HFFc6 (cell line): ENCODE measurements around the gene CDH2. TPM values are rescaled to one million over a fixed set of nuclear protein-coding genes. Genes with fewer than 3 reads are reported as not detected.

ENCODE experiments used
- DNase-seq: peaks from one replicate; pipeline ENCODE4 v3.0.0-alpha.2; 2018
- H3K27ac Mint-ChIP-seq: 2 replicates; pipeline ENCODE4 v1.8.0; 2020; ENCODE audit warnings: mild to moderate bottlenecking, mixed read lengths
- H3K27me3 Mint-ChIP-seq: 2 replicates; pipeline ENCODE4 v1.8.0; 2021; ENCODE audit warnings: mild to moderate bottlenecking, moderate library complexity, mixed read lengths; ENCODE audit not compliant: insufficient read depth
- H3K36me3 Mint-ChIP-seq: 2 replicates; pipeline ENCODE4 v1.8.0; 2021; ENCODE audit warnings: low read depth, mixed read lengths
- H3K4me1 Mint-ChIP-seq: 2 replicates; pipeline ENCODE4 v1.8.0; 2020; ENCODE audit warnings: low read depth, mixed read lengths
- H3K4me3 Mint-ChIP-seq: 2 replicates; pipeline ENCODE4 v1.8.0; 2020; ENCODE audit warnings: mild to moderate bottlenecking, moderate library complexity, mixed read lengths
- H3K9me3 Mint-ChIP-seq: 2 replicates; pipeline ENCODE4 v1.8.0; 2020; ENCODE audit warnings: mild to moderate bottlenecking, mixed read lengths
- CTCF ChIP-seq: fragments of 200-600 bp; sonication (generic); IDR thresholded peaks from 2 replicates; pipeline ENCODE4 v1.5.0; 2021; ENCODE audit warnings: antibody characterized with exemption, mild to moderate bottlenecking
- total RNA-seq, 6 experiments: library from RNA; stranded (reverse); fragmentation: NEBNext Ultra II Directional; extraction: Animal tissue kit (Norgen Biotek cat#: 25700); gene quantifications; 2 replicates in 1 of 6; 3 replicates in 5 of 6; pipeline ENCODE4 v1.2.3, GENCODE V29; 2021

Gene CDH2
- total RNA-seq, 6 experiments from 2014 or later = 194 to 317 (median 206) TPM

GRCh38 chr18:28123401-28124030 lies 53.4 kb downstream of the CDH2 start:
- peak overlapping the region; percentile 64 for H3K4me3 Mint-ChIP-seq
- H3K9me3 Mint-ChIP-seq = no peaks in the 10 kb centered on the region
- DNase-seq = no peak
- H3K27ac Mint-ChIP-seq = peak overlapping the region; percentile 69
- H3K27me3 Mint-ChIP-seq = no peaks in the 10 kb centered on the region
- H3K36me3 Mint-ChIP-seq = peaks cover 33% of the 10 kb centered on the region
- H3K4me1 Mint-ChIP-seq = peaks cover 89% of the 10 kb centered on the region
- TF ChIP-seq CTCF = no peak

GRCh38 chr18:28120828-28121515 lies 56.0 kb downstream of the CDH2 start:
- H3K9me3 Mint-ChIP-seq = no peaks in the 10 kb centered on the region
- no peak overlapping the region for H3K4me3 Mint-ChIP-seq
- H3K4me1 Mint-ChIP-seq = peaks cover 93% of the 10 kb centered on the region
- H3K27me3 Mint-ChIP-seq = no peaks in the 10 kb centered on the region
- H3K36me3 Mint-ChIP-seq = peaks cover 27% of the 10 kb centered on the region
- no peak for DNase-seq
- peak overlapping the region; percentile 25; the same call in 1 of the 2 replicates for H3K27ac Mint-ChIP-seq
- TF ChIP-seq CTCF = no peak

GRCh38 chr18:28116461-28116860 lies 60.5 kb downstream of the CDH2 start:
- DNase-seq = no peak
- peak overlapping the region; percentile 98 for H3K27ac Mint-ChIP-seq
- no peaks in the 10 kb centered on the region for H3K27me3 Mint-ChIP-seq
- H3K4me1 Mint-ChIP-seq = peaks cover 97% of the 10 kb centered on the region
- no peak for TF ChIP-seq CTCF
- H3K36me3 Mint-ChIP-seq = peaks cover 17% of the 10 kb centered on the region
- H3K9me3 Mint-ChIP-seq = no peaks in the 10 kb centered on the region
- H3K4me3 Mint-ChIP-seq = peak overlapping the region; percentile 84

GRCh38 chr18:28115149-28115550 lies 61.8 kb downstream of the CDH2 start:
- Mint-ChIP-seq H3K36me3 (peaks cover 15% of the 10 kb centered on the region), H3K4me1 (peaks cover 98% of the 10 kb centered on the region), H3K4me3 (peak overlapping the region; percentile 84), H3K9me3 (no peaks in the 10 kb centered on the region), H3K27ac (peak overlapping the region; percentile 98), H3K27me3 (no peaks in the 10 kb centered on the region)
- TF ChIP-seq CTCF = no peak
- DNase-seq = peak; percentile 96

- Mint-ChIP-seq H3K36me3 (peaks cover 11% of the 10 kb centered on the region), H3K9me3 (no peaks in the 10 kb centered on the region), H3K4me1 (peaks cover 98% of the 10 kb centered on the region), H3K4me3 (peak overlapping the region; percentile 84), H3K27ac (peak overlapping the region; percentile 98), H3K27me3 (no peaks in the 10 kb centered on the region)
- no peak for TF ChIP-seq CTCF
- peak; percentile 55 for DNase-seq
Observed at GRCh38 chr18:28114472-28114871, 62.5 kb downstream of the CDH2 start.
